Measurements from ENCODE around the gene HIRA. TPM values are rescaled to one million over a fixed set of nuclear protein-coding genes. Genes with fewer than 3 reads are reported as not detected.

Gene HIRA
- total RNA-seq, 1 donor from 2014 or later: 38.2 TPM

- Mint-ChIP-seq H3K9me3 (no peaks in the 10 kb centered on the region), H3K27me3 (ENCODE audit: low read depth) (no peaks in the 10 kb centered on the region), H3K4me1 (peaks cover 17% of the 10 kb centered on the region), H3K27ac (no peak overlapping the region), H3K36me3 (peaks cover 19% of the 10 kb centered on the region), H3K4me3 (no peak overlapping the region)
- TF ChIP-seq, protein P1, sequence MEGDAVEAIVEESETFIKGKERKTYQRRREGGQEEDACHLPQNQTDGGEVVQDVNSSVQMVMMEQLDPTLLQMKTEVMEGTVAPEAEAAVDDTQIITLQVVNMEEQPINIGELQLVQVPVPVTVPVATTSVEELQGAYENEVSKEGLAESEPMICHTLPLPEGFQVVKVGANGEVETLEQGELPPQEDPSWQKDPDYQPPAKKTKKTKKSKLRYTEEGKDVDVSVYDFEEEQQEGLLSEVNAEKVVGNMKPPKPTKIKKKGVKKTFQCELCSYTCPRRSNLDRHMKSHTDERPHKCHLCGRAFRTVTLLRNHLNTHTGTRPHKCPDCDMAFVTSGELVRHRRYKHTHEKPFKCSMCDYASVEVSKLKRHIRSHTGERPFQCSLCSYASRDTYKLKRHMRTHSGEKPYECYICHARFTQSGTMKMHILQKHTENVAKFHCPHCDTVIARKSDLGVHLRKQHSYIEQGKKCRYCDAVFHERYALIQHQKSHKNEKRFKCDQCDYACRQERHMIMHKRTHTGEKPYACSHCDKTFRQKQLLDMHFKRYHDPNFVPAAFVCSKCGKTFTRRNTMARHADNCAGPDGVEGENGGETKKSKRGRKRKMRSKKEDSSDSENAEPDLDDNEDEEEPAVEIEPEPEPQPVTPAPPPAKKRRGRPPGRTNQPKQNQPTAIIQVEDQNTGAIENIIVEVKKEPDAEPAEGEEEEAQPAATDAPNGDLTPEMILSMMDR (IDR thresholded peaks at IDR 0.05; ENCODE audit: unreplicated experiment): no peak
- no peak for DNase-seq (ENCODE audit: low spot score in 2 of 2, unreplicated experiment in 2 of 2)
Measured at GRCh38 chr22:19450363-19451175, 19.0 kb upstream of the HIRA start.

- peaks cover 8% of the 10 kb centered on the region for H3K36me3 Mint-ChIP-seq
- TF ChIP-seq, protein P1 (IDR thresholded peaks at IDR 0.05; ENCODE audit: unreplicated experiment): no peak
- no peak overlapping the region for H3K4me3 Mint-ChIP-seq
- no peak for DNase-seq (ENCODE audit: low spot score in 2 of 2, unreplicated experiment in 2 of 2)
- peaks cover 25% of the 10 kb centered on the region for H3K4me1 Mint-ChIP-seq
- H3K27ac Mint-ChIP-seq: no peak overlapping the region
- no peaks in the 10 kb centered on the region for H3K27me3 Mint-ChIP-seq (ENCODE audit: low read depth)
- no peaks in the 10 kb centered on the region for H3K9me3 Mint-ChIP-seq
Measured at GRCh38 chr22:19449422-19449767, 17.9 kb upstream of the HIRA start.

GRCh38 chr22:19448739-19449421 is 17.3 kb upstream of the HIRA start:
- peak overlapping the region; percentile 88 for H3K4me3 Mint-ChIP-seq
- peaks cover 7% of the 10 kb centered on the region for H3K36me3 Mint-ChIP-seq
- H3K4me1 Mint-ChIP-seq: peaks cover 25% of the 10 kb centered on the region
- peak overlapping the region; percentile 72 for H3K27ac Mint-ChIP-seq
- H3K9me3 Mint-ChIP-seq: no peaks in the 10 kb centered on the region
- TF ChIP-seq, protein P1 (IDR thresholded peaks at IDR 0.05; ENCODE audit: unreplicated experiment): no peak
- no peak for DNase-seq (ENCODE audit: low spot score in 2 of 2, unreplicated experiment in 2 of 2)
- no peaks in the 10 kb centered on the region for H3K27me3 Mint-ChIP-seq (ENCODE audit: low read depth)

DNA sequence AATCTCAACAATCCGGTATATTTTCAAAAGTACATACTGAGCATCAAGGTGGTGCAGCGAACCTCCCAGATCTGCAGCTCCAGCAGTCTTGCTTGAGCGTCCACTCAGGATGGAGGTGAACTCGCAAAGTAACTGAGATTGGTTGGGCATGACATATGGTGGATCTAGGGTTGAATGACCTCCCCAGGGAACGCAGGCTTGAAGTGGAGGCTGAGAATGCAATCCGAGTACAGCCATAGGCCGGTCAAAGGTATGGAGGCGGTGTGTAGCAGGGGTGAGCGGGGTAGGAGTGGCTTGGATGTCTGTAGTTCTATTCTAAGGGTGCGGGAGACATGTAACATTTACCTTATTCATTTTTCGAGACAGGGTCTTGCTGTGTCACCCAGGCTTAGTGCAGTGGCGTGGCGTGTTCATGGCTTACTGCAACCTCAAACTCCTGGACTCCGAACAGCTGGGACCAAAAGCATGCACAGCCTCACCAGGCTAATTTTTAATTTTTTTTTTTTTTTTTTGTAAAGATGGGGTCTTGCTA is 16.6 kb upstream of the HIRA start:
- TF ChIP-seq, protein P1 (IDR thresholded peaks at IDR 0.05; ENCODE audit: unreplicated experiment): no peak

GRCh38 chr22:19447330-19448075 is 16.0 kb upstream of the HIRA start, which contains the start of gene C22orf39:
C22orf39 (minus strand) TSS chr22:19447711; CDS start chr22:19447688, 23 bp downstream.
- TF ChIP-seq, protein P1 (IDR thresholded peaks at IDR 0.05; ENCODE audit: unreplicated experiment): no peak
- peaks cover 4% of the 10 kb centered on the region for H3K36me3 Mint-ChIP-seq
- peak within 1 kb of the TSS; percentile 88 for H3K4me3 Mint-ChIP-seq
- peak within 1 kb of the TSS; percentile 96 for H3K27ac Mint-ChIP-seq
- no peaks in the 10 kb centered on the region for H3K27me3 Mint-ChIP-seq (ENCODE audit: low read depth)
- H3K4me1 Mint-ChIP-seq: peaks cover 25% of the 10 kb centered on the region
- peak; percentile 60 to 87 for DNase-seq (ENCODE audit: low spot score in 2 of 2, unreplicated experiment in 2 of 2)
- no peaks in the 10 kb centered on the region for H3K9me3 Mint-ChIP-seq

More for the DNA sequence above, 16.6 kb upstream of the HIRA start:
- no peak for DNase-seq (ENCODE audit: low spot score in 2 of 2, unreplicated experiment in 2 of 2)
- H3K27me3 Mint-ChIP-seq (ENCODE audit: low read depth): no peaks in the 10 kb centered on the region
- peak overlapping the region; percentile 88 for H3K4me3 Mint-ChIP-seq
- peak overlapping the region; percentile 89 for H3K27ac Mint-ChIP-seq
- no peaks in the 10 kb centered on the region for H3K9me3 Mint-ChIP-seq
- H3K4me1 Mint-ChIP-seq: peaks cover 25% of the 10 kb centered on the region
- peaks cover 7% of the 10 kb centered on the region for H3K36me3 Mint-ChIP-seq
